ENCODE results near the gene UST. TPM values are rescaled to one million over a fixed set of nuclear protein-coding genes. Genes with fewer than 3 reads are reported as not detected.

The UST gene
- total and polyA plus RNA-seq, 2 of the 8 experiments (the other 6 are each of a cell fraction or from before 2014, with no cell fraction given) = 13.5 to 34.5 TPM

GRCh38 chr6:148771212-148771601 lies 24.4 kb downstream of the UST start:
- FAIRE-seq (no peak), DNase-seq (ENCODE audit: low read depth in 1 of 2, low spot score in 2 of 2) (no peak)
- 88% methylated on average over 3 of the region's 3 CpGs; no CpG with 5 or more reads in 1 of the 2 experiments for WGBS, 2 experiments (ENCODE audit: extremely low coverage in 1 of 2, insufficient coverage in 1 of 2, insufficient read length in 1 of 2, insufficient replicate concordance in 2 of 2, low coverage in 1 of 2, low lambda C conversion rate in 2 of 2, missing lambda C conversion rate in 1 of 2)
- no peaks in the 10 kb centered on the region for H3K9me3 ChIP-seq (ENCODE audit: insufficient read depth in 2 of 2, low read depth in 1 of 2, low read length in 1 of 2)
- peaks cover 7 to 11% of the 10 kb centered on the region in 2 experiments for H4K20me1 ChIP-seq (replicated peaks in 1 of 2; ENCODE audit: control insufficient read depth in 1 of 2, insufficient read depth in 2 of 2, low read length in 2 of 2)
- no peak overlapping the region for H2BK5ac ChIP-seq (ENCODE audit: low read depth, low read length)
- no peak overlapping the region for H2AFZ ChIP-seq (ENCODE audit: low read length)
- ChIA-PET CTCF (ENCODE audit: partially characterized antibody) (interaction anchor here (0.5 to 2.0 kb wide), 9 partner anchors 10 to 389 kb away, joined by 3 to 5 read pairs (median 4); no protein-coding TSS in a partner anchor), POLR2A (ENCODE audit: partially characterized antibody) (interaction anchor here (1.1 to 1.5 kb wide), 3 partner anchors 12 to 49 kb away, joined by 3 to 5 read pairs (median 3); no protein-coding TSS in a partner anchor)
- no peak overlapping the region for H3K4me3 ChIP-seq (ENCODE audit: extremely low read depth in 1 of 4, insufficient read depth in 2 of 4, low read depth in 3 of 4, low read length in 4 of 4)
- no peak overlapping the region for H3K18ac ChIP-seq (ENCODE audit: extremely low read depth, low read length)
- H3K4ac ChIP-seq (replicated peaks; ENCODE audit: insufficient read length, low read depth, low read length) = no peak overlapping the region
- H4K8ac ChIP-seq (ENCODE audit: extremely low read depth, insufficient read depth, low read length) = no peak overlapping the region
- H2BK120ac ChIP-seq (replicated peaks; ENCODE audit: low read depth, low read length) = no peak overlapping the region
- peak overlapping the region; percentile 49; the same call in 1 of the 2 replicates for H2BK20ac ChIP-seq (ENCODE audit: low read length)
- H3K9ac ChIP-seq (replicated peaks in 1 of 4; ENCODE audit: extremely low read depth in 1 of 4, low read depth in 3 of 4, low read length in 3 of 4) = no peak overlapping the region
- no peak overlapping the region for H4K91ac ChIP-seq (replicated peaks; ENCODE audit: insufficient read length, low read length)
- no peaks in the 10 kb centered on the region for H3K27me3 ChIP-seq (replicated peaks in 1 of 4; ENCODE audit: control insufficient read depth in 3 of 4, extremely low read depth in 1 of 4, insufficient read depth in 3 of 4, low read length in 3 of 4)
- H2AK5ac ChIP-seq (ENCODE audit: low read depth, low read length) = no peak overlapping the region
- H3K36me3 ChIP-seq (ENCODE audit: control insufficient read depth in 2 of 4, insufficient read depth in 4 of 4, low read length in 3 of 4) = no peaks in the 10 kb centered on the region
- no peak overlapping the region for H2BK15ac ChIP-seq (ENCODE audit: low read length)
- H4K5ac ChIP-seq (ENCODE audit: insufficient read length, low read depth, low read length) = no peak overlapping the region
- no peak overlapping the region for H3K14ac ChIP-seq (ENCODE audit: insufficient read length)
- peaks cover 6 to 23% (median 18%) of the 10 kb centered on the region in 4 experiments; a peak in 6 of 7 replicates for H3K4me1 ChIP-seq (replicated peaks in 1 of 4; ENCODE audit: control insufficient read depth in 3 of 4, insufficient read depth in 4 of 4, low read length in 3 of 4)
- no peak overlapping the region for H3K27ac ChIP-seq (ENCODE audit: low read depth, low read length)
- H3K23me2 ChIP-seq (ENCODE audit: low read depth, low read length) = no peaks in the 10 kb centered on the region; the same call in 1 of the 2 replicates
- no peak overlapping the region for H3K23ac ChIP-seq (ENCODE audit: insufficient read length)
- no peak overlapping the region for H3K4me2 ChIP-seq (ENCODE audit: insufficient read depth in 1 of 2, low read depth in 2 of 2, low read length in 2 of 2)
- no peak overlapping the region for H2BK12ac ChIP-seq (ENCODE audit: low read depth, low read length)
- peaks cover 8 to 97% of the 10 kb centered on the region in 2 experiments for H3K79me2 ChIP-seq (ENCODE audit: control insufficient read depth in 1 of 2, insufficient read depth in 2 of 2, low read length in 2 of 2)
- no peak overlapping the region for H3K56ac ChIP-seq (replicated peaks; ENCODE audit: insufficient read length, low read depth, low read length)
- peaks cover 3% of the 10 kb centered on the region; the same call in 1 of the 2 replicates for H3K79me1 ChIP-seq (ENCODE audit: low read depth, low read length)
- TF ChIP-seq GABPA (IDR thresholded peaks at IDR 0.05; ENCODE audit: borderline replicate concordance, insufficient read depth, low read length) = no peak
- TF ChIP-seq RXRA (IDR thresholded peaks at IDR 0.05; ENCODE audit: insufficient read depth, low read depth, low read length) = no peak
- no peak for TF ChIP-seq TBP (IDR thresholded peaks at IDR 0.05; ENCODE audit: low read depth, low read length)
- no peak for TF ChIP-seq BRCA1 (IDR thresholded peaks at IDR 0.05; ENCODE audit: low read depth, low read length)
- TF ChIP-seq CHD2 (IDR thresholded peaks at IDR 0.05; ENCODE audit: low read length) = no peak
- no peak for TF ChIP-seq HDAC2 (IDR thresholded peaks at IDR 0.05; ENCODE audit: borderline replicate concordance in 1 of 2, low read depth in 2 of 2, low read length in 2 of 2)
- no peak for TF ChIP-seq RNF2 (IDR thresholded peaks at IDR 0.05; ENCODE audit: borderline replicate concordance, low read depth, low read length, missing control alignments, poor library complexity, severe bottlenecking)
- TF ChIP-seq RFX5 (IDR thresholded peaks at IDR 0.05; ENCODE audit: borderline replicate concordance, low read depth, low read length) = no peak
- TF ChIP-seq RAD21 (IDR thresholded peaks at IDR 0.05 in 1 of 2, conservative IDR thresholded peaks at IDR 0.05 in 1 of 2; ENCODE audit: low read depth in 2 of 2, low read length in 2 of 2) = no peak
- TF ChIP-seq SP2 (IDR thresholded peaks at IDR 0.05; ENCODE audit: low read length) = no peak
- no peak for TF ChIP-seq TEAD4 (IDR thresholded peaks at IDR 0.05; ENCODE audit: low read depth, low read length)
- TF ChIP-seq SIX5 (IDR thresholded peaks at IDR 0.05; ENCODE audit: low read depth, low read length) = no peak
- TF ChIP-seq POU5F1 (IDR thresholded peaks at IDR 0.05; ENCODE audit: low read depth, low read length) = no peak

Data from H1 (cell line).